ENCODE measurements around the gene AR. TPM values are rescaled to one million over a fixed set of nuclear protein-coding genes. Genes with fewer than 3 reads are reported as not detected.
A peak's percentile ranks its signal among the peaks of the same experiment; 100 is the strongest.

The AR gene
- total RNA-seq, 1 experiment from 2014 or later: 0.86 TPM

DNA sequence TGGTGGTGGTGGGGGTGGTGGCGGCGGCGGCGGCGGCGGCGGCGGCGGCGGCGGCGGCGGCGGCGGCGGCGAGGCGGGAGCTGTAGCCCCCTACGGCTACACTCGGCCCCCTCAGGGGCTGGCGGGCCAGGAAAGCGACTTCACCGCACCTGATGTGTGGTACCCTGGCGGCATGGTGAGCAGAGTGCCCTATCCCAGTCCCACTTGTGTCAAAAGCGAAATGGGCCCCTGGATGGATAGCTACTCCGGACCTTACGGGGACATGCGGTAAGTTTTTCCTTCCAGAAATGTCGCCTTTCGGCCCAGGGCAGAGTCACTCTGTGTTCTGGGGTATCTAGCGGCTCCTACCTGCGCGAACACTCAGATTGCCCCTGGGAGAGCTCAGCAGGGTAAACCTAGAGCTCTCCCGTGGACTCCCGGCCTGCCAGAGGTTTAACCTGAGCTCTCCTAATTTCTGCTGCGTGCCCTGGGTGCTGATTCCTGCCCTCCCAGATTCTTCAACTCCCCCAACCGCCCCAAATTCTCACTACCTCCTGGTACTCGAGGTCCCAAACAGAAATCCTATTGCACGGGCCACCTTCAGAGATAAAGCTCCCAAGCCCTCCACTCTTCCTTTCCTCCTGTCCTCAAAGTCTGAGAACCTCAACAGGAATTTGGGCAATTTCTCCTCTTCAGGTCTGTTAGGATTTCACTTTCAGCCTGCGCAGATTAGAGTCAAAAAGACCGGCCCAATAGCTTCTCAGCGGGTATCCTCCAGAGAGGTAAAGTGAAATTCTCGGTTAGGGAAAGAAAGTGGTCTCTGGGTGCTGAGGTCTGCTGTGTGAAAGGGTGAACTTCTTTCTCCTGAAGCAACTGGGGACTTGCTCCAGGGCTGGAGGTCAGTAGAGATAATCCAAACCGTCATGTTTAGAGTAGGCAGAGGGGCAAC, 2.9 kb downstream of the AR start:
- DNase-seq: no peak
- POLR2A ChIA-PET: no interaction called here

GRCh38 chrX:67555578-67556203, 11.9 kb downstream of the AR start:
- H3K4me1 ChIP-seq: no peaks in the 10 kb centered on the region
- H3K4me3 Mint-ChIP-seq (ENCODE audit: unreplicated experiment): no peak overlapping the region
- BruUV-seq (replicated peaks): no TSS peak
- no peak overlapping the region for H3K4me3 ChIP-seq (ENCODE audit: low read depth, low read length)
- TF ChIP-seq CTCF (IDR thresholded peaks at IDR 0.05; ENCODE audit: insufficient read depth in 1 of 2, low read depth in 1 of 2, low read length in 1 of 2, severe bottlenecking in 1 of 2, unreplicated experiment in 1 of 2): peak; percentile 60
- no peaks in the 10 kb centered on the region for H3K36me3 Mint-ChIP-seq (ENCODE audit: insufficient read depth, unreplicated experiment)
- no peak overlapping the region for H3K27ac Mint-ChIP-seq (ENCODE audit: unreplicated experiment)
- H3K36me3 ChIP-seq (ENCODE audit: control insufficient read depth, insufficient read depth, low read length): no peaks in the 10 kb centered on the region
- no peaks in the 10 kb centered on the region for H3K27me3 Mint-ChIP-seq (ENCODE audit: insufficient read depth, unreplicated experiment)
- no peaks in the 10 kb centered on the region for H3K9me3 Mint-ChIP-seq (ENCODE audit: unreplicated experiment)
- DNase-seq: peak; percentile 21 to 27
- H3K9me3 ChIP-seq: no peaks in the 10 kb centered on the region
- ChIA-PET POLR2A (no interaction called here), CTCF (no interaction called here)
- intact Hi-C loops (cut with micrococcal nuclease; ENCODE audit: unreplicated experiment): loop anchor here (2.0 kb wide), 1 partner anchor 591 kb away; no protein-coding TSS in a partner anchor
- no peaks in the 10 kb centered on the region for H3K4me1 Mint-ChIP-seq (ENCODE audit: low read depth, unreplicated experiment)
- no peaks in the 10 kb centered on the region for H3K27me3 ChIP-seq (replicated peaks; ENCODE audit: control insufficient read depth, insufficient read depth, low read length)

More for the DNA sequence above, 2.9 kb downstream of the AR start:
- Mint-ChIP-seq H3K4me3 (ENCODE audit: unreplicated experiment) (no peak overlapping the region), H3K36me3 (ENCODE audit: insufficient read depth, unreplicated experiment) (no peaks in the 10 kb centered on the region), H3K27me3 (ENCODE audit: insufficient read depth, unreplicated experiment) (peaks cover 4% of the 10 kb centered on the region), H3K4me1 (ENCODE audit: low read depth, unreplicated experiment) (no peaks in the 10 kb centered on the region), H3K9me3 (ENCODE audit: unreplicated experiment) (no peaks in the 10 kb centered on the region), H3K27ac (ENCODE audit: unreplicated experiment) (no peak overlapping the region)
- BruUV-seq (replicated peaks): no TSS peak
- TF ChIP-seq CTCF (IDR thresholded peaks at IDR 0.05; ENCODE audit: insufficient read depth in 1 of 2, low read depth in 1 of 2, low read length in 1 of 2, severe bottlenecking in 1 of 2, unreplicated experiment in 1 of 2): no peak
- no peaks in the 10 kb centered on the region for H3K36me3 ChIP-seq (ENCODE audit: control insufficient read depth, insufficient read depth, low read length)
- H3K4me3 ChIP-seq (ENCODE audit: low read depth, low read length): no peak overlapping the region
- CTCF ChIA-PET: interaction anchor here (0.6 kb wide), 1 partner anchor 1085 kb away, joined by 3 read pairs; no protein-coding TSS in a partner anchor
- H3K27me3 ChIP-seq (replicated peaks; ENCODE audit: control insufficient read depth, insufficient read depth, low read length): no peaks in the 10 kb centered on the region
- H3K4me1 ChIP-seq: no peaks in the 10 kb centered on the region
- intact Hi-C loops (cut with micrococcal nuclease; ENCODE audit: unreplicated experiment): no loop called here
- H3K9me3 ChIP-seq: no peaks in the 10 kb centered on the region

GRCh38 chrX:67558267-67558666, 14.4 kb downstream of the AR start:
- Histone ChIP-seq H3K9me3 (no peaks in the 10 kb centered on the region), H3K4me3 (ENCODE audit: low read depth, low read length) (no peak overlapping the region), H3K4me1 (no peaks in the 10 kb centered on the region), H3K36me3 (ENCODE audit: control insufficient read depth, insufficient read depth, low read length) (no peaks in the 10 kb centered on the region), H3K27me3 (replicated peaks; ENCODE audit: control insufficient read depth, insufficient read depth, low read length) (no peaks in the 10 kb centered on the region)
- no TSS peak for BruUV-seq (replicated peaks)
- no peaks in the 10 kb centered on the region for H3K27me3 Mint-ChIP-seq (ENCODE audit: insufficient read depth, unreplicated experiment)
- H3K4me1 Mint-ChIP-seq (ENCODE audit: low read depth, unreplicated experiment): no peaks in the 10 kb centered on the region
- POLR2A ChIA-PET: no interaction called here
- intact Hi-C loops (cut with micrococcal nuclease; ENCODE audit: unreplicated experiment): no loop called here
- no peaks in the 10 kb centered on the region for H3K9me3 Mint-ChIP-seq (ENCODE audit: unreplicated experiment)
- H3K36me3 Mint-ChIP-seq (ENCODE audit: insufficient read depth, unreplicated experiment): no peaks in the 10 kb centered on the region
- no peak for TF ChIP-seq CTCF (IDR thresholded peaks at IDR 0.05; ENCODE audit: insufficient read depth in 1 of 2, low read depth in 1 of 2, low read length in 1 of 2, severe bottlenecking in 1 of 2, unreplicated experiment in 1 of 2)
- no peak for DNase-seq
- H3K27ac Mint-ChIP-seq (ENCODE audit: unreplicated experiment): no peak overlapping the region
- H3K4me3 Mint-ChIP-seq (ENCODE audit: unreplicated experiment): no peak overlapping the region
- CTCF ChIA-PET: no interaction called here
